PC-9 (cell line): ENCODE results near the gene PTPRC. TPM values are rescaled to one million over a fixed set of nuclear protein-coding genes. Genes with fewer than 3 reads are reported as not detected.

ENCODE experiments used
- BruUV-seq: library from RNA; stranded (reverse); fragments of 400-500 nt; replicated peaks from 2 replicates; lab custom pipeline; 2021; lab: Mats Ljungman, UMichigan
- CTCF ChIA-PET: fragments of 300-600 bp; sonication (Branson Sonifier 250); formaldehyde crosslinking; loops from one replicate; lab custom pipeline; 2022; ENCODE audit warnings: antibody characterized with exemption; lab: Charles Lee
- POLR2A ChIA-PET: fragments of 300-600 bp; sonication (Branson Sonifier 250); formaldehyde crosslinking; loops from one replicate; lab custom pipeline; 2022; ENCODE audit warnings: antibody characterized with exemption; ENCODE audit not compliant: unreplicated experiment; lab: Charles Lee
- DNase-seq, 2 experiments: peaks; one replicate each; pipeline versions ENCODE4 v3.0.0 to v3.0.0-alpha.2; 2015 to 2022; ENCODE audit warnings: mixed read lengths in 1 of 2
- H2AFZ ChIP-seq: fragments of 200-600 bp; sonication (generic); 2 replicates; pipeline ENCODE4 v1.8.1; 2017; ENCODE audit warnings: antibody characterized with exemption
- H3F3A ChIP-seq: fragments of 200-600 bp; sonication (generic); 2 replicates; pipeline ENCODE4 v1.8.1; 2017; ENCODE audit warnings: antibody characterized with exemption, mild to moderate bottlenecking, low read depth; ENCODE audit not compliant: insufficient read depth
- H3K27ac ChIP-seq: fragments of 200-600 bp; sonication (generic); 2 replicates; pipeline ENCODE4 v1.6.1; 2016; ENCODE audit warnings: mixed run types
- H3K27me3 ChIP-seq: fragments of 200-600 bp; sonication (generic); 2 replicates; pipeline ENCODE4 v1.6.1; 2016; ENCODE audit warnings: low read depth, mixed run types; ENCODE audit not compliant: insufficient read depth
- H3K36me3 ChIP-seq: fragments of 200-600 bp; sonication (generic); 2 replicates; pipeline ENCODE4 v1.6.1; 2016; ENCODE audit warnings: low read depth, mixed run types
- H3K4me1 ChIP-seq: fragments of 200-600 bp; sonication (generic); replicated peaks from 2 replicates; pipeline ENCODE4 v1.6.1; 2016; ENCODE audit warnings: mixed run types; ENCODE audit not compliant: insufficient read depth
- H3K4me2 ChIP-seq: fragments of 200-600 bp; sonication (generic); 2 replicates; pipeline ENCODE4 v1.6.1; 2017; ENCODE audit warnings: mixed run types
- H3K4me3 ChIP-seq: fragments of 200-600 bp; sonication (generic); 2 replicates; pipeline ENCODE4 v1.6.1; 2016; ENCODE audit warnings: mixed run types
- H3K79me2 ChIP-seq: fragments of 200-600 bp; sonication (generic); 2 replicates; pipeline ENCODE4 v1.6.1; 2017; ENCODE audit warnings: low read depth, mixed run types
- H3K9me2 ChIP-seq: fragments of 200-600 bp; sonication (generic); 2 replicates; pipeline ENCODE4 v1.8.1; 2017; ENCODE audit warnings: mild to moderate bottlenecking; ENCODE audit not compliant: insufficient read depth
- H3K9me3 ChIP-seq: fragments of 200-600 bp; sonication (generic); 2 replicates; pipeline ENCODE4 v1.8.1; 2016; ENCODE audit warnings: low read depth; ENCODE audit not compliant: insufficient read depth
- H4K20me1 ChIP-seq: fragments of 200-600 bp; sonication (generic); 2 replicates; pipeline ENCODE4 v1.8.1; 2017; ENCODE audit not compliant: insufficient read depth
- EZH2 ChIP-seq: fragments of 200-600 bp; sonication (generic); IDR thresholded peaks from 2 replicates; pipeline ENCODE4 v1.8.0; 2017; ENCODE audit warnings: antibody characterized with exemption, low read depth
- intact Hi-C: fragments of 100-400 bp; cut with micrococcal nuclease; formaldehyde crosslinking; loops from one replicate; pipeline ENCODE4 v1.10.0; 2022; ENCODE audit not compliant: unreplicated experiment
- total RNA-seq: library from RNA; stranded (reverse); gene quantifications from 2 replicates; pipeline ENCODE4 v1.2.3, GENCODE V29; 2021
- TF ChIP-seq, protein P1 (sequence below): fragments of 200-600 bp; sonication (generic); conservative IDR thresholded peaks from 2 replicates; pipeline ENCODE4 v1.6.1; 2017; ENCODE audit warnings: mixed run types, antibody characterized with exemption, mild to moderate bottlenecking, moderate library complexity

PTPRC gene
- total RNA-seq, 1 experiment from 2014 or later, result 0.79 TPM

DNA sequence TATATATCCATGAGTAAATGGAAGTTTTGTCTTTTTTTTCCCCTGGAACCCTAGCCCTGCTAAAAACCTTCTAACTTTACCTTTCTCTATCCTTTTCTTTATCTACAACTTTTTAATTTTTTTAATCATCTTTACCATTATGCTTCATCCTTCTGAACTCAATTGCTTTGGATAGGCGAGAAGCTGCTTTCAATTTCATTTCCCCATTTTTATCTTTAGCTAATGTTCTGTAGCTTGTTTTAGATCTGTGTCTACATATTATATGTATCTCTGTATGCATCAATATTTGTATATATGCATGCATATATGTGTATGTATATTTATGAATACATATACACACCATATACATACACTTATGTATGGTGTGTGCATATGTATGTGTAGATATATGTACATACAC, 57.4 kb downstream of the PTPRC start:
- POLR2A ChIA-PET, result no interaction called here
- H3K4me2 ChIP-seq, result no peak overlapping the region
- H3K9me3 ChIP-seq, result no peaks in the 10 kb centered on the region
- no peaks in the 10 kb centered on the region for H3K27me3 ChIP-seq
- intact Hi-C loops, result no loop called here
- BruUV-seq, result no TSS peak
- H3K27ac ChIP-seq, result no peak overlapping the region
- H3K36me3 ChIP-seq, result no peaks in the 10 kb centered on the region
- CTCF ChIA-PET, result no interaction called here
- H2AFZ ChIP-seq, result no peak overlapping the region
- no peaks in the 10 kb centered on the region for H3K4me1 ChIP-seq
- no peaks in the 10 kb centered on the region for H3F3A ChIP-seq
- DNase-seq, result no peak
- H3K4me3 ChIP-seq, result no peak overlapping the region
- no peaks in the 10 kb centered on the region for H3K9me2 ChIP-seq
- no peak for TF ChIP-seq EZH2
- TF ChIP-seq, protein P1, sequence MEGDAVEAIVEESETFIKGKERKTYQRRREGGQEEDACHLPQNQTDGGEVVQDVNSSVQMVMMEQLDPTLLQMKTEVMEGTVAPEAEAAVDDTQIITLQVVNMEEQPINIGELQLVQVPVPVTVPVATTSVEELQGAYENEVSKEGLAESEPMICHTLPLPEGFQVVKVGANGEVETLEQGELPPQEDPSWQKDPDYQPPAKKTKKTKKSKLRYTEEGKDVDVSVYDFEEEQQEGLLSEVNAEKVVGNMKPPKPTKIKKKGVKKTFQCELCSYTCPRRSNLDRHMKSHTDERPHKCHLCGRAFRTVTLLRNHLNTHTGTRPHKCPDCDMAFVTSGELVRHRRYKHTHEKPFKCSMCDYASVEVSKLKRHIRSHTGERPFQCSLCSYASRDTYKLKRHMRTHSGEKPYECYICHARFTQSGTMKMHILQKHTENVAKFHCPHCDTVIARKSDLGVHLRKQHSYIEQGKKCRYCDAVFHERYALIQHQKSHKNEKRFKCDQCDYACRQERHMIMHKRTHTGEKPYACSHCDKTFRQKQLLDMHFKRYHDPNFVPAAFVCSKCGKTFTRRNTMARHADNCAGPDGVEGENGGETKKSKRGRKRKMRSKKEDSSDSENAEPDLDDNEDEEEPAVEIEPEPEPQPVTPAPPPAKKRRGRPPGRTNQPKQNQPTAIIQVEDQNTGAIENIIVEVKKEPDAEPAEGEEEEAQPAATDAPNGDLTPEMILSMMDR, result no peak
- no peaks in the 10 kb centered on the region for H4K20me1 ChIP-seq
- H3K79me2 ChIP-seq, result no peaks in the 10 kb centered on the region

DNA sequence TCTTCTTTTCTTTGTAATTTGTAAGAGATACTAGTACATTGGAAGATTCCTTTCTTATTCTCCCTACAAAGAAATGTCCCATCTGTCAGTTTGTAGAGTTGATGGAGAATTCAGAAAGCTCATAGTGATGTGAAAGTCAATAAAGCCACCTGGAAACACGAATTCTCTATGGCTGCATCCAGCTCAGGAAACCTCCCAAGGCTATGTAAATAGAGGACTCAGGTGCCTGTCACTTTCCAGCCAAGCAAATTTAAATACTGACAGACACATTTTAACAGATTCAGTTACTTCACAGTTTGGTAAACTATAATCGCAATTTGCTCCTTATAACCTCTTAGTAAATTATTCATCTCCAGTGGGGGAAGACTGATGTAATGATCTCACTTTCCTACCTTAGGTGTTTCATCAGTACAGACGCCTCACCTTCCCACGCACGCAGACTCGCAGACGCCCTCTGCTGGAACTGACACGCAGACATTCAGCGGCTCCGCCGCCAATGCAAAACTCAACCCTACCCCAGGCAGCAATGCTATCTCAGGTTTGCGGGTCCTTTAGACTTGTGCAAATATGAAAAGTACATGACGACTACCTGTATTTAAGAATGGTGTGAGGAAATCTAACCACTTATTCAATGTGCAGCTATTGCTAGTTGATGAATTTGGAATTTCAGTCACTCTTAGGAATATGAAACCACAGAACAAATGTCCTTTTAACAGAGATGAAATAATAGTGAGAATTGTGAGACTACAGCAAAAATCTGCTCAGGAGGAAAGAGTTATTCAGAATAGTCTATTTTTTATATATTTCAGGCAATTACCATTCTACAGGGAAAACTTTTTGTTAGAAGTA, 60.6 kb downstream of the PTPRC start:
- H3K9me2 ChIP-seq, result no peaks in the 10 kb centered on the region
- H3K4me3 ChIP-seq, result no peak overlapping the region
- peak in 1 of 2 experiments; percentile 42 for DNase-seq
- H3F3A ChIP-seq, result no peaks in the 10 kb centered on the region
- no peaks in the 10 kb centered on the region for H3K4me1 ChIP-seq
- TF ChIP-seq, protein P1, result peak; percentile 62
- no peak for TF ChIP-seq EZH2
- H3K27ac ChIP-seq, result no peak overlapping the region
- no TSS peak for BruUV-seq
- peak overlapping the region; percentile 36; the same call in 1 of the 2 replicates for H2AFZ ChIP-seq
- H3K36me3 ChIP-seq, result no peaks in the 10 kb centered on the region
- no peaks in the 10 kb centered on the region for H4K20me1 ChIP-seq
- H3K27me3 ChIP-seq, result no peaks in the 10 kb centered on the region
- ChIA-PET POLR2A (no interaction called here), CTCF (no interaction called here)
- H3K9me3 ChIP-seq, result no peaks in the 10 kb centered on the region
- intact Hi-C loops, result loop anchor here (1.0 kb wide), 1 partner anchor 30 kb away; no protein-coding TSS in a partner anchor
- H3K4me2 ChIP-seq, result 0 out of 2 replicates have a peak overlapping the region, but pooled peaks have one; percentile 9
- H3K79me2 ChIP-seq, result no peaks in the 10 kb centered on the region

DNA sequence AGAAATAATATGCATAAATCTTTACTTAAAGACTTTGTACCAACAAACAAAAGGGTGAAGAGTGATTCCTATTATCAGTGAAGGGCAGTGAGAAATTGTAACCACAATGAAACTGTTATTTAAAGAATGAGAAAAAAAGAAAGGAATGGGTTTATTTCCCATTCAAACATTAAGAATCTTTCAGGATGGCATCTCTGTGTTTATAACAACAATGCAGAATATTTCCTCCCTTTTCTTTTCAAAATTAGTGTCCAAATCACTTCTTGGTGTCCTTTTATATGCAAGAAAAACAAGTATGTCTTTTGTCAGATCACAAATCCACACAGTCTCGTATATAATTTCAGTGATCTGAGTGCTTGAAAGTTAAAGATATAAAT, 61.2 kb downstream of the PTPRC start:
- no peaks in the 10 kb centered on the region for H3K36me3 ChIP-seq
- no peaks in the 10 kb centered on the region for H3K4me1 ChIP-seq
- H3K4me3 ChIP-seq, result no peak overlapping the region
- no peaks in the 10 kb centered on the region for H3K9me3 ChIP-seq
- H3K27me3 ChIP-seq, result no peaks in the 10 kb centered on the region
- ChIA-PET POLR2A (no interaction called here), CTCF (no interaction called here)
- H3K9me2 ChIP-seq, result no peaks in the 10 kb centered on the region
- TF ChIP-seq, protein P1, result no peak
- TF ChIP-seq EZH2, result no peak
- no peak overlapping the region for H2AFZ ChIP-seq
- no peak overlapping the region for H3K27ac ChIP-seq
- intact Hi-C loops, result loop anchor here (1.0 kb wide), 1 partner anchor 31 kb away; no protein-coding TSS in a partner anchor
- no TSS peak for BruUV-seq
- no peak overlapping the region for H3K4me2 ChIP-seq
- H4K20me1 ChIP-seq, result no peaks in the 10 kb centered on the region
- H3F3A ChIP-seq, result no peaks in the 10 kb centered on the region
- no peaks in the 10 kb centered on the region for H3K79me2 ChIP-seq
- DNase-seq, result no peak
